Loucy (cell line): ENCODE measurements around the gene VSX1.

Source experiments
- H2AFZ ChIP-seq: fragments of 200-600 bp; sonication (generic); 2 replicates; pipeline ENCODE4 v1.6.0; 2016; ENCODE audit warnings: antibody characterized with exemption, mild to moderate bottlenecking, low read length, moderate library complexity
- H3F3A ChIP-seq: fragments of 200-600 bp; 2 replicates; pipeline ENCODE4 v1.6.0; 2016; ENCODE audit warnings: antibody characterized with exemption, low read depth, mild to moderate bottlenecking
- H3K27me3 ChIP-seq: fragments of 200-600 bp; sonication (generic); 2 replicates; pipeline ENCODE4 v1.6.1; 2014; ENCODE audit warnings: low read length, mild to moderate bottlenecking; ENCODE audit not compliant: insufficient read depth, poor library complexity, severe bottlenecking
- H3K36me3 ChIP-seq: fragments of 200-600 bp; sonication (generic); 2 replicates; pipeline ENCODE4 v1.6.1; 2016; ENCODE audit warnings: low read length; ENCODE audit not compliant: insufficient read depth
- H3K4me1 ChIP-seq: fragments of 200-600 bp; sonication (generic); 2 replicates; pipeline ENCODE4 v1.5.1; 2014; ENCODE audit warnings: low read length, mild to moderate bottlenecking; ENCODE audit not compliant: insufficient read depth, poor library complexity, severe bottlenecking
- H3K4me2 ChIP-seq: fragments of 200-600 bp; sonication (generic); 2 replicates; pipeline ENCODE4 v1.6.0; 2014; ENCODE audit warnings: antibody characterized with exemption, low read length, low read depth, mild to moderate bottlenecking; ENCODE audit not compliant: poor library complexity, severe bottlenecking
- H3K4me3 ChIP-seq: fragments of 200-600 bp; sonication (generic); 2 replicates; pipeline ENCODE4 v1.5.1; 2014; ENCODE audit warnings: low read length, mild to moderate bottlenecking, mixed read lengths; ENCODE audit not compliant: poor library complexity, severe bottlenecking
- H3K79me2 ChIP-seq: fragments of 200-600 bp; sonication (generic); 2 replicates; pipeline ENCODE4 v1.6.1; 2014; ENCODE audit warnings: low read length; ENCODE audit not compliant: insufficient read depth
- H3K9ac ChIP-seq: fragments of 200-600 bp; sonication (generic); 2 replicates; pipeline ENCODE4 v1.6.0; 2014; ENCODE audit warnings: mild to moderate bottlenecking, low read depth, low read length, moderate library complexity; ENCODE audit not compliant: poor library complexity, severe bottlenecking
- H3K9me2 ChIP-seq: fragments of 200-600 bp; sonication (generic); replicated peaks from 2 replicates; pipeline ENCODE4 v1.6.1; 2016; ENCODE audit warnings: low read depth, low read length, mixed read lengths
- H3K9me3 ChIP-seq: fragments of 200-600 bp; sonication (generic); 2 replicates; pipeline ENCODE4 v1.6.1; 2014; ENCODE audit warnings: mild to moderate bottlenecking, antibody characterized with exemption, low read length, low read depth; ENCODE audit not compliant: insufficient read depth
- H4K20me1 ChIP-seq: fragments of 200-600 bp; sonication (generic); 2 replicates; pipeline ENCODE4 v1.6.0; 2014; ENCODE audit warnings: antibody characterized with exemption, low read length, mild to moderate bottlenecking; ENCODE audit not compliant: insufficient read depth, poor library complexity, severe bottlenecking
- EZH2phosphoT487 ChIP-seq: fragments of 200-600 bp; IDR thresholded peaks from 2 replicates; pipeline ENCODE4 v1.6.1; 2018; ENCODE audit warnings: antibody characterized with exemption, mild to moderate bottlenecking, moderate library complexity, borderline replicate concordance
- TF ChIP-seq, protein P1 (sequence below): fragments of 200-600 bp; sonication (generic); conservative IDR thresholded peaks from 2 replicates; pipeline ENCODE4 v1.5.1; 2014; ENCODE audit warnings: mild to moderate bottlenecking, antibody characterized with exemption, low read length

Gene VSX1

DNA sequence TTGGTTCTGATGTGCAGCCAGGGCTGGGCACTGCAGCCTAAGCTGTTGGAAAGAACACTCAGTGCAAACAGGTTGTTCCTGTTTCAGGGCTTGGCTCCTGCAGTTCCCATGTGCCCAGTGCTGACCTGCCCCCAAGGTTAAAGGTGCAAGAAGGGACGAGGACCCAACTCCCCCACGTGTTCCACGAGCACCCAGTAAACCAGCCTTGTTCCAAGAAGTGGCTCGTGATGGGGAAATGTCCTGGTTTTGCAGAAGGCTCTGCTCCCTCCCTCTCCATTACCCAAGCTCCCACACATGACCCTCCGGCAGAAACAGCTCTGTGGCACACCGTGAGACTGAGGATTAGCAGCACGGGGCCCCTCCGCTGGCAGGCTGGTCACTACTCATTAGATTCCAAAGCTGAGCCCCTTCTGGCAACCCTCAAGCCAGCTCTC lies 33.4 kb downstream of the VSX1 start:
- Histone ChIP-seq H3F3A (no peaks in the 10 kb centered on the region), H3K36me3 (peaks cover 16% of the 10 kb centered on the region; the same call in 1 of the 2 replicates), H3K9me2 (no peaks in the 10 kb centered on the region), H3K4me1 (peaks cover 40% of the 10 kb centered on the region), H3K9me3 (no peaks in the 10 kb centered on the region), H4K20me1 (peaks cover 15% of the 10 kb centered on the region), H3K79me2 (peaks cover 56% of the 10 kb centered on the region), H3K4me2 (no peak overlapping the region), H2AFZ (no peak overlapping the region), H3K9ac (no peak overlapping the region), H3K4me3 (no peak overlapping the region), H3K27me3 (no peaks in the 10 kb centered on the region)
- TF ChIP-seq, protein P1, sequence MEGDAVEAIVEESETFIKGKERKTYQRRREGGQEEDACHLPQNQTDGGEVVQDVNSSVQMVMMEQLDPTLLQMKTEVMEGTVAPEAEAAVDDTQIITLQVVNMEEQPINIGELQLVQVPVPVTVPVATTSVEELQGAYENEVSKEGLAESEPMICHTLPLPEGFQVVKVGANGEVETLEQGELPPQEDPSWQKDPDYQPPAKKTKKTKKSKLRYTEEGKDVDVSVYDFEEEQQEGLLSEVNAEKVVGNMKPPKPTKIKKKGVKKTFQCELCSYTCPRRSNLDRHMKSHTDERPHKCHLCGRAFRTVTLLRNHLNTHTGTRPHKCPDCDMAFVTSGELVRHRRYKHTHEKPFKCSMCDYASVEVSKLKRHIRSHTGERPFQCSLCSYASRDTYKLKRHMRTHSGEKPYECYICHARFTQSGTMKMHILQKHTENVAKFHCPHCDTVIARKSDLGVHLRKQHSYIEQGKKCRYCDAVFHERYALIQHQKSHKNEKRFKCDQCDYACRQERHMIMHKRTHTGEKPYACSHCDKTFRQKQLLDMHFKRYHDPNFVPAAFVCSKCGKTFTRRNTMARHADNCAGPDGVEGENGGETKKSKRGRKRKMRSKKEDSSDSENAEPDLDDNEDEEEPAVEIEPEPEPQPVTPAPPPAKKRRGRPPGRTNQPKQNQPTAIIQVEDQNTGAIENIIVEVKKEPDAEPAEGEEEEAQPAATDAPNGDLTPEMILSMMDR: no peak
- TF ChIP-seq EZH2phosphoT487: no peak

GRCh38 chr20:25047766-25048165 lies 34.2 kb downstream of the VSX1 start:
- peaks cover 16% of the 10 kb centered on the region; the same call in 1 of the 2 replicates for H3K36me3 ChIP-seq
- H3K4me2 ChIP-seq: no peak overlapping the region
- H3K4me3 ChIP-seq: no peak overlapping the region
- H3K27me3 ChIP-seq: no peaks in the 10 kb centered on the region
- H3K9ac ChIP-seq: no peak overlapping the region
- no peaks in the 10 kb centered on the region for H3K9me3 ChIP-seq
- peaks cover 9% of the 10 kb centered on the region for H4K20me1 ChIP-seq
- no peak overlapping the region for H2AFZ ChIP-seq
- peaks cover 48% of the 10 kb centered on the region for H3K79me2 ChIP-seq
- H3K9me2 ChIP-seq: no peaks in the 10 kb centered on the region
- TF ChIP-seq, protein P1: no peak
- H3F3A ChIP-seq: no peaks in the 10 kb centered on the region
- H3K4me1 ChIP-seq: peaks cover 38% of the 10 kb centered on the region

GRCh38 chr20:25046736-25047666 lies 34.9 kb downstream of the VSX1 start:
- peaks cover 39% of the 10 kb centered on the region for H3K4me1 ChIP-seq
- no peak overlapping the region for H3K4me2 ChIP-seq
- no peaks in the 10 kb centered on the region for H3F3A ChIP-seq
- peaks cover 16% of the 10 kb centered on the region; the same call in 1 of the 2 replicates for H3K36me3 ChIP-seq
- peaks cover 5% of the 10 kb centered on the region for H4K20me1 ChIP-seq
- no peaks in the 10 kb centered on the region for H3K9me2 ChIP-seq
- peaks cover 45% of the 10 kb centered on the region for H3K79me2 ChIP-seq
- H3K9ac ChIP-seq: no peak overlapping the region
- H3K9me3 ChIP-seq: no peaks in the 10 kb centered on the region
- H3K27me3 ChIP-seq: no peaks in the 10 kb centered on the region
- TF ChIP-seq, protein P1: no peak
- no peak for TF ChIP-seq EZH2phosphoT487
- no peak overlapping the region for H2AFZ ChIP-seq
- no peak overlapping the region for H3K4me3 ChIP-seq
